ENCODE data around the gene ADAMTS17. TPM values are rescaled to one million over a fixed set of nuclear protein-coding genes. Genes with fewer than 3 reads are reported as not detected.

The ADAMTS17 gene
- total RNA-seq, 1 donor from 2014 or later: 0.06 TPM

DNA sequence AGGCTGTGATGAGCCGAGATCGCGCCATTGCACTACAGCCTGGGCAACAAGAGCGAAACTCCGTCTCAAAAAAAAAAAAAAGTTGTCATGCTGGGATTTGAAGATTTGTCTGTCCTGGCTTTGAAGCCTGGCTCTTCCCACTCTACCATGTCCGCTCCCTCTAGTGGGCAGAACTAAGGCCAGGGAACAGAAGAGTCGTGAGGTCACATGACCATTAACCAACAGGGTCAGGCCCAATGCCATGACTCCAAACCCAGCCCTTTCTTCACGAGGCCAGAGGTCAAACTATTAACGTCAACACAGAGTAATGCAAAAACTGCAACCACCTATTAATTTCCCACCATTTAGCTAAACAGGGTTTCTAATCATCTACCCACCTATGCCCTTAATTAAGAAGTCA is 212.1 kb downstream of the ADAMTS17 start:
- DNase-seq (ENCODE audit: low read depth): no peak
- TF ChIP-seq, protein P1, sequence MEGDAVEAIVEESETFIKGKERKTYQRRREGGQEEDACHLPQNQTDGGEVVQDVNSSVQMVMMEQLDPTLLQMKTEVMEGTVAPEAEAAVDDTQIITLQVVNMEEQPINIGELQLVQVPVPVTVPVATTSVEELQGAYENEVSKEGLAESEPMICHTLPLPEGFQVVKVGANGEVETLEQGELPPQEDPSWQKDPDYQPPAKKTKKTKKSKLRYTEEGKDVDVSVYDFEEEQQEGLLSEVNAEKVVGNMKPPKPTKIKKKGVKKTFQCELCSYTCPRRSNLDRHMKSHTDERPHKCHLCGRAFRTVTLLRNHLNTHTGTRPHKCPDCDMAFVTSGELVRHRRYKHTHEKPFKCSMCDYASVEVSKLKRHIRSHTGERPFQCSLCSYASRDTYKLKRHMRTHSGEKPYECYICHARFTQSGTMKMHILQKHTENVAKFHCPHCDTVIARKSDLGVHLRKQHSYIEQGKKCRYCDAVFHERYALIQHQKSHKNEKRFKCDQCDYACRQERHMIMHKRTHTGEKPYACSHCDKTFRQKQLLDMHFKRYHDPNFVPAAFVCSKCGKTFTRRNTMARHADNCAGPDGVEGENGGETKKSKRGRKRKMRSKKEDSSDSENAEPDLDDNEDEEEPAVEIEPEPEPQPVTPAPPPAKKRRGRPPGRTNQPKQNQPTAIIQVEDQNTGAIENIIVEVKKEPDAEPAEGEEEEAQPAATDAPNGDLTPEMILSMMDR (conservative IDR thresholded peaks at IDR 0.05; ENCODE audit: low read depth, low read length): no peak
- no peak overlapping the region for H3K4me3 ChIP-seq (ENCODE audit: low read depth, low read length)

DNA sequence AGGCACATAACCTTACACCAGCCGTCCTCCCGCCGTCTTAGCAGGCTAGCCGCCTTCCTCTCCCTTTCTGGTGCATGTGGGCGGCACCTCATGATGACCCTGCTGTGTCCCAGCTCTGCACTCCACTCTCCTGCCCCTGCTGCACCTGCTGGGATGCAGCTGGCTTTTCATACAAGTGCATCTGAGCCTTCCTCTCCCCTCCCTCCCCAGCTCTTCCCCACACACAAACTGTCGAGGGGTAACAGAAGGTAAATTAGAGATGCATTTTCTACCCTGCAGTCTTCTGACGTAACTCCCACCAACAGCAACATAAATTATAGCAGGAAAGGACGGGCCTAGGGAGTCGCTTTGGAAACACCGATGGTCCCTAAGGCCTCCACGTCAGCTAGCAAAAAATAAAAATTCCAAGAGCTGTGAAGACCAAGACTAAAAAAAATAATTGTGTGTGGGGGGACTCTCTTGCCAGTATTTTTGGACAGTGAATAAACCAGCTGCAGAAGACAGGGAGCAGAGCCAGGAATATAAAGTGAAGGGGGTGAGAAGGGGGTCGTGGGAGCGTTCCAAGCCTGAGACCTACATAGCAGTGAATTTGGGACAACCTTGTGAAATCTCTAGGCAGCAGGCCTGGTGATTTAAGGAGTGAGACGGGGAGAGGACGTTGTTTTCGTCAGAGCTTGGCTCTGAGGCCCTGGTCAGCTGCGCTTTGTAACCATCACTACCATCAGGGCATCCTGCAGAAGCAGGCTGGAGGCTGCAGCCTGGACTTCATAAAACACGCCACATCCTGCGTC is 216.2 kb downstream of the ADAMTS17 start:
- TF ChIP-seq, protein P1 (conservative IDR thresholded peaks at IDR 0.05; ENCODE audit: low read depth, low read length): no peak
- no peak for DNase-seq (ENCODE audit: low read depth)
- H3K4me3 ChIP-seq (ENCODE audit: low read depth, low read length): no peak overlapping the region

DNA sequence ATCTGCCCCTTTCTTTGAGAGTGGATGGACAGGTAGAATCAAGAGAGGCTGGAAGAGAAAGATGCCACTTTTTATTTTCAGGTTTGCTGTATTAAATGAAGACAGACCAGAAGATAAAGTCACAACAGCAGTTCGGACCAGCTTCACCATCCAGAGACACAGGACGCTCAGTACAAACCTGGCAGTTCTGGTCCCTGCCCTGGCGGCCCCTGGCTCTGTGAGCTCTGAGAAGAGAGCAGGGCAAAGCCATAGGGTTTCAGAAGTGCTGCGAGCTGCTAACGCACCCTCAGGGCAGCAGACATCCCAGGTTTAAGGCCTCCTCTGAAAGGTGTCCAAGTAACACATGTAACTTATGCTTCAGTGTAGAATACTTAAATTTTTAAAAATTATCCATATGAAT is 216.8 kb downstream of the ADAMTS17 start:
- DNase-seq (ENCODE audit: low read depth): no peak
- H3K4me3 ChIP-seq (ENCODE audit: low read depth, low read length): no peak overlapping the region
- TF ChIP-seq, protein P1 (conservative IDR thresholded peaks at IDR 0.05; ENCODE audit: low read depth, low read length): no peak

DNA sequence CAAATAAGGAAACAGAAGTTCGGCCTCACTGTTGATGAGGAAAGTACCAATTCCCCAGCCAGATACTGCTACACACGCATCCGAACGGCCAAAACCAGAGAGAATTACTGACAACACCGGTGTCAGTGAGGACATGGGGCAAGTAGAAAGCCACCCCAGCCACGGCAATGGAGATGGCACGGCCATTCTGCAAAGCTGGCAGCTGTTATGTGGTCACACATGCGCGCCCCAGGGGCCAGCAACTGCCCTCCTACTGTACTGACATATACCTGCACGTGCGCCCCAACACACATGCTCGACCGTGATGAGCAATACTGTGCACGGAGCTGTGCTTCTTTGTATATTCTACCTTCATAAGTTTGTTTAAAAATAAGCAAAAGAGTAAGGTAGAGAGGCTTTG is 217.4 kb downstream of the ADAMTS17 start:
- H3K4me3 ChIP-seq (ENCODE audit: low read depth, low read length): no peak overlapping the region
- no peak for DNase-seq (ENCODE audit: low read depth)
- TF ChIP-seq, protein P1 (conservative IDR thresholded peaks at IDR 0.05; ENCODE audit: low read depth, low read length): no peak

DNA sequence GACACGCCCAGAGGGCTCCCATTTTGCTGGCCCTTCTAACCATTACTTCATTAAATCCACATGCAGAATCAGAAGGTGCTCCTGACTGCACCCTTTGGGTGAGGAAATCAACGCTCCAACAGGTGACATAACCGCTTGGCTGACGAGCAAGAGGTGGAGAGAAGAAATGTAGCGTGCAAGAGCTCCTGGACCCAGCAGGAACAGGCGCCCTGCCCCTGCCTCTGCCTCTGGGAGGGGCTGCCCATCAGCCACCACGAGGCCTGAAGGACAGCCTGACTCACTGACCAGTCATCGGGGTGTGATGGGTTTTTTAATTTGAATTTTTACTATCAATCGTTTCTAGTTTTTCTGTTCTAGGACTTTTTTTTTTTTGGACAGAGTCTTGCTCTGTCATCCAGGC is 218.2 kb downstream of the ADAMTS17 start:
- DNase-seq (ENCODE audit: low read depth): no peak
- TF ChIP-seq, protein P1 (conservative IDR thresholded peaks at IDR 0.05; ENCODE audit: low read depth, low read length): no peak
- H3K4me3 ChIP-seq (ENCODE audit: low read depth, low read length): no peak overlapping the region

DNA sequence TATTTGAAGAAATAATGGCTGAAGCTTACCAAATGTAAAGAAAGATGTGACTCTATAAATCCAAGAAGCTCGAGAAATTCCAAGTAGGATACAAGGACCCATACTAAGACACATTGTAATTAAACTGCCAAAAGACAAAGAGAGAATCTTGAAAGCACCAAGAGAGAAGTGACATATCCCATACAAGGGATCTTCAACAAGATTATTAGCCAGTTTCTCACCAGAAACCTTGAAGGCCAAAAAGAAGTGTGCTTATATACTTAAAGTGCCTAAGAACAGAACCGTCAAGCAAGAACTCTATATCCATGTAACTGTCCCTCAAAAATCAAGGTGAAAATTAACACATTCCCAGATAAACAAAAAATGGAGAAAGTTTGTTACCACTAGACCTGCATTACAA is 220.5 kb downstream of the ADAMTS17 start:
- DNase-seq (ENCODE audit: low read depth): no peak
- no peak overlapping the region for H3K4me3 ChIP-seq (ENCODE audit: low read depth, low read length)
- TF ChIP-seq, protein P1 (conservative IDR thresholded peaks at IDR 0.05; ENCODE audit: low read depth, low read length): no peak

DNA sequence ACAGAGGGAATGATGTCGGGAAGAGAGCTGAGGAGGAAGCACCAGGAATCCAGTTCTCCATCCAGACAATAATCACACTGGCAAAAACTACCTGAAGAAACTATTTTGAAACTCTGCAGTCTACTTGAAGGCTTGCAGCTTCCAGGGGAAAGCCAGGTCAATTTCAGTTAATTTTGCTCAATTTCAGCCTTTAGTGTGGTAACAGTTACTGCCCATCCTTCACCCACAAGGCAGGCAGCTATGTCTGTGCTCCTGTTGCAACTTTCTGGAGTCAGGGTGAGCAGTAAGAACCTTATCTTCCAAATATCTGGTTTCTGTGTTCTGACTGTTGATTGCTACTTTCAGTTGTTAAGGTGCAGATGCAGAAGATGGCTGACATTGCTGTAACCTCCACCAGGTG is 221.7 kb downstream of the ADAMTS17 start:
- TF ChIP-seq, protein P1 (conservative IDR thresholded peaks at IDR 0.05; ENCODE audit: low read depth, low read length): no peak
- H3K4me3 ChIP-seq (ENCODE audit: low read depth, low read length): no peak overlapping the region
- no peak for DNase-seq (ENCODE audit: low read depth)
